Lower leg skin (tissue), 4 donors: ENCODE results near the gene MPV17L. TPM values are rescaled to one million over a fixed set of nuclear protein-coding genes. Genes with fewer than 3 reads are reported as not detected.
A peak's percentile ranks its signal among the peaks of the same experiment; 100 is the strongest.

Experiments
- DNase-seq, 2 donors: peaks; one replicate each; pipeline ENCODE4 v3.0.0-alpha.2; 2019; ENCODE audit warnings: low spot score in 2 of 2
- H3K4me3 ChIP-seq: fragments of 200-600 bp; sonication (generic); 2 replicates; pipeline ENCODE4 v1.5.1; 2017; ENCODE audit warnings: mild to moderate bottlenecking, low read depth; ENCODE audit not compliant: poor library complexity, severe bottlenecking
- POLR2A ChIP-seq, 2 donors: fragments of 450-650 bp; IDR thresholded peaks; one replicate each; pipeline ENCODE4 v1.6.1; 2016 to 2017; ENCODE audit warnings: antibody characterized with exemption in 2 of 2, mild to moderate bottlenecking in 1 of 2, moderate library complexity in 1 of 2
- WGBS, 2 donors: methylation state at CpG; one replicate each; pipeline ENCODE4 v1.1.5; 2018; 5-methylcytosine and 5-hydroxymethylcytosine counted together
- intact Hi-C: fragments of 100-400 bp; cut with DNase I; formaldehyde crosslinking; loops from one replicate; pipeline ENCODE4 v1.15.0; 2023; ENCODE audit warnings: low total_unique reads
- total RNA-seq, 4 donors: library from RNA; depleted of rRNA; stranded (reverse); fragments of >200 nt; gene quantifications; one replicate each; pipeline ENCODE4 v1.1.0, GENCODE V29; 2016
- TF ChIP-seq, protein P1 (sequence below), 3 donors: fragments of 450-650 bp; IDR thresholded peaks; one replicate each; pipeline ENCODE4 v1.5.1; 2016; ENCODE audit warnings: antibody characterized with exemption in 3 of 3, mild to moderate bottlenecking in 3 of 3, moderate library complexity in 2 of 3

The MPV17L gene
- total RNA-seq, 4 donors from 2014 or later = 1.9 to 15.4 (median 9.2) TPM

DNA sequence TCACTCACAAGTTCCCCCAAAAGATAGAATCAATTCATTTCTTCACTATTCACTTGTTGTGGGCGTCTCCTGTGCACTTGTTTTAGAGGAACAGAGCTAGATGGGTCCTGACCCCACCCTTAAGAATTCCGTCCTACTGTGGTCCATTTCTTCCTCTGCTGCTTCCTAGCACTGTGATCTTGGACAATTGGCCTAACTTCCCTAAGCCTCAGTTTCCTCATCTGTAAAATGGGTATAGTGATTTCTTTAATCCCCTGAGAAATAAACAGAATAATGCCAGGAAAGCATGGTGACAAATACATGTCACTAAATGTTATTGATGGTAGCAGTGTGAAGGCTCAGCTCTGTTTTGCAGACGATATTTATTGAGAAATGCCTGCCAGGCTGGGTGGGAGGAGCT lies 48.7 kb downstream of the MPV17L start:
- intact Hi-C loops = no loop called here
- TF ChIP-seq, protein P1, sequence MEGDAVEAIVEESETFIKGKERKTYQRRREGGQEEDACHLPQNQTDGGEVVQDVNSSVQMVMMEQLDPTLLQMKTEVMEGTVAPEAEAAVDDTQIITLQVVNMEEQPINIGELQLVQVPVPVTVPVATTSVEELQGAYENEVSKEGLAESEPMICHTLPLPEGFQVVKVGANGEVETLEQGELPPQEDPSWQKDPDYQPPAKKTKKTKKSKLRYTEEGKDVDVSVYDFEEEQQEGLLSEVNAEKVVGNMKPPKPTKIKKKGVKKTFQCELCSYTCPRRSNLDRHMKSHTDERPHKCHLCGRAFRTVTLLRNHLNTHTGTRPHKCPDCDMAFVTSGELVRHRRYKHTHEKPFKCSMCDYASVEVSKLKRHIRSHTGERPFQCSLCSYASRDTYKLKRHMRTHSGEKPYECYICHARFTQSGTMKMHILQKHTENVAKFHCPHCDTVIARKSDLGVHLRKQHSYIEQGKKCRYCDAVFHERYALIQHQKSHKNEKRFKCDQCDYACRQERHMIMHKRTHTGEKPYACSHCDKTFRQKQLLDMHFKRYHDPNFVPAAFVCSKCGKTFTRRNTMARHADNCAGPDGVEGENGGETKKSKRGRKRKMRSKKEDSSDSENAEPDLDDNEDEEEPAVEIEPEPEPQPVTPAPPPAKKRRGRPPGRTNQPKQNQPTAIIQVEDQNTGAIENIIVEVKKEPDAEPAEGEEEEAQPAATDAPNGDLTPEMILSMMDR (IDR thresholded peaks at IDR 0.05) = no peak
- TF ChIP-seq POLR2A (IDR thresholded peaks at IDR 0.05) = no peak

DNA sequence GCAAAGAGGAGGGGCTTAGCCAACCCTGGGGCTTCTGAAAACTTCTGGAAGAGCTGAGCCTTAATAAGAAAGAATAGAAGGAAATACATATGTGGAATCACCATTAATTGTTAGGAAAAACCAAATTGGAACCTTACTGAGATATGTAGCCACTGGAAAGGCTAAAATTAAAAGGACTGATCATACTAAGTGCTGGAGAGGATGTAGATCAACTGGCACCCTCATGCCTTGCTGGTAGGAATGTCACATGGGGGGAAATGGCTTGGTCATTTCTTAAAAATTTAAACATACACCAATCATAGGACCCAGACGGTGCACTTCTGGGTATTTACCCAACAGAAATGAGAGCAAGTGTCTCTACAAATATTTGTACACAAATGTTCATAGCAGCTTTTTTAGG lies 49.9 kb downstream of the MPV17L start:
- intact Hi-C loops = no loop called here
- H3K4me3 ChIP-seq = no peak overlapping the region
- WGBS, 2 donors = 81 to 87% methylated on average over 1 of the region's 1 CpG
- TF ChIP-seq, protein P1 (IDR thresholded peaks at IDR 0.05) = no peak
- TF ChIP-seq POLR2A (IDR thresholded peaks at IDR 0.05) = no peak
- DNase-seq = no peak

More for the DNA sequence above, 48.7 kb downstream of the MPV17L start:
- DNase-seq = no peak
- no peak overlapping the region for H3K4me3 ChIP-seq
- 83 to 88% methylated on average over 3 of the region's 3 CpGs for WGBS, 2 donors

DNA sequence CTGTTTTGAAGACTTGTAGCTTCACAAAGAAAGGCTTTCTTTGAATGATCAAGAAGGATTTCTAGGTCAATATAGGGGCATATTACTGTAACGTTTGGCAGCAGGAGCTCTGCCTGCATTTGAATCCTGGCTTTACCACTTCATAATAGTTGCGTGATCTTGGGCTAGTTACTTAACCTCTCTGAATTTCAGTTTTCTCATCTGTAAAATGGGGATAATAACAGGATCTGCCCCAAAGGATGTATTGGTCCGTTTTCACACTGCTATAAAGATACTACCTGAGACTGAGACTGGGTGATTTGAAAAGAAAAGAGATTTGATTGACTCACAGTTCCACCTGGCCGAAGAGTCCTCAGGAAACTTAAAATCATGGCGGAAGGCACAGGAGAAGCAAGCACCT lies 51.3 kb downstream of the MPV17L start:
- no peak overlapping the region for H3K4me3 ChIP-seq
- TF ChIP-seq, protein P1 (IDR thresholded peaks at IDR 0.05) = no peak
- no peak for TF ChIP-seq POLR2A (IDR thresholded peaks at IDR 0.05)
- intact Hi-C loops = no loop called here
- 88 to 92% methylated on average over 5 of the region's 5 CpGs for WGBS, 2 donors
- DNase-seq = no peak

DNA sequence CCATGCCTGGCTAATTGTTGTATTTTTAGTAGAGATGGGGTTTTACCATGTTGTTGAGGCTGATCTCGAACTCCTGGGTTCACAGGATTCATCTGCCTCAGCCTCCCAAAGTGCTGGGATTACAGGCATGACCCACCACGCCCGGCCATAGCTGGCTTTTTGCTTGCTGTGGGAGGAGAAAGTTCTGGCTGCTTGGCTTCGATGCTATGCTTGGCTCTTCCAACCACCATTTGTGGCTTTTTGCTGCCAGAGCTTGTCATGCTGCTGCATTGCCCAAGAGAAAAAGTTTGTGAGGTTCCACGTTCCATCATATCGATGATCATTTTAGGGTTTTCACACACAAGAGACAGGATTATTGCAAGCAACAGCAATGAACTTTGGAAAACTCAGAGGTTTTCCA lies 55.1 kb downstream of the MPV17L start:
- TF ChIP-seq, protein P1 (IDR thresholded peaks at IDR 0.05) = no peak
- no peak for TF ChIP-seq POLR2A (IDR thresholded peaks at IDR 0.05)
- WGBS, 2 donors = 53 to 68% methylated on average over 6 of the region's 6 CpGs
- intact Hi-C loops = no loop called here
- peak; percentile 41 to 88 for DNase-seq
- H3K4me3 ChIP-seq = no peak overlapping the region

DNA sequence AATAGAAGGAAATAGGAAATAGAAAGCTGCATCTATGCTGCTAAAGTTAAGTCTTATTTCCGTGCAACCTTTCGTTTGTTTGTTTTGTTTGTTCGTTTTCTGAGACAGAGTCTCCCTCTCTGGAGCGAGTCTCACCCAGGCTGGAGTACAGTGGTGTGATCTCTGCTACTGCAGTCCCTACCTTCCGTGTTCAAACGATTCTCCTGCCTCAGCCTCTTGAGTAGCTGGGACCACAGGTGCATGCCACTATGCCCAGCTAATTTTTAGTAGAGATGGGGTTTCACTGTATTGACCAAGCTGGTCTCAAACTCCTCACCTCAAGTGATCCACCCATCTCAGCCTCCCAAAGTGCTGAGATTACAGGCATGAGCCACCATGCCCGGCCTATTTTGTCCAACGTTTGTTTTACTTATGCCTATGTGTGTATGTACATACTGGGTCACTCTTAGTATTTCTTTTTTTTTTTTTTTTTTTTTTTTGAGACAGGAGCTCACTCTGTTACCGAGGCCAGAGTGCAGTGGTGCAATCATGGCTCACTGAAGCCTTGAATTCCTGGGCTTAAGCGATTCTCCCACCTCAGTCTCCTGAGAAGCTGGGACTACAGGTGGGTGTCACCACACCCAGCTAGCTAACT lies 55.7 kb downstream of the MPV17L start:
- no peak overlapping the region for H3K4me3 ChIP-seq
- WGBS, 2 donors = 78 to 83% methylated on average over 10 of the region's 10 CpGs
- DNase-seq = no peak
- intact Hi-C loops = no loop called here
- no peak for TF ChIP-seq POLR2A (IDR thresholded peaks at IDR 0.05)
- TF ChIP-seq, protein P1 (IDR thresholded peaks at IDR 0.05) = no peak
